GM11168 (cell line): ENCODE data around the gene ZBTB38.

ENCODE experiments used
- in situ Hi-C: fragments of 300-500 bp; cut with MboI; formaldehyde crosslinking; loops from one replicate; pipeline ENCODE4 v1.12.0; 2022; ENCODE audit warnings: low sequenced_read_pairs; ENCODE audit not compliant: unreplicated experiment

ZBTB38 gene

DNA sequence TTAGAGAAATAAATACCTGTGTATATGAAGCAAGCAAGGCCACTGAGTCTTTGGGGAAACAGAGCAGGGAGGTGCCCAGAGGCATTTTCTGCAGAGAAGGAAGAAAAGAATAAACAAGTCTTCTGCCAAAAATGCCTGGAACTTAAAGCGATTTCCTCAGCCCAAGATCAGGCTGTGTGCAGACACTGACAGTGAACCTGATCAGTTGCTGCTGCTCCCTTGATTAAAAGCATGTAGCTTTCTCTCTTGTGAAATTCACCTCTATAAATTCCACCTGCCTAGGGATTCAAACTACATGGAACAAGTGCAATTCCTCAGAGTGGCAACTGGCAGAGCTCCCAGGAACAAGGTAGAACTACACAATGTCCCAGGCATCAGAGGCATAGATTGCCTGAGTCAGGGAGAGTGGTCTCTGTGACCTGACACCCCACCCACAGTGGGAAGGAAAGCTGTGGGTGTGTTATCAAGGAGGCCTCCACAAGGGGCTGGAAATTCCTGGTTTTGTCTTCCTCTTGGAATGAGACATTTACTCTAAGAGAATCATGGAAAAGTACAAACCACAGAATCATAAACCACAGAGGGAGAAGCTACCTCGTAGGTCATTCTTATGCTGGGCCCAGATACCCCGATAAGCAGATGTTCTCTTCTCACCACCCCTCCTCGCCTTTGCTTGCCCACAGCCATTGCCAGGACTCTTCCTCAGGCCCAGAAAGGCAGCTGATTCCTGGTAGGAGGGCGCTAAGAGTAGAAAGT is 1.8 kb upstream of the ZBTB38 start:
- in situ Hi-C loops = no loop called here

DNA sequence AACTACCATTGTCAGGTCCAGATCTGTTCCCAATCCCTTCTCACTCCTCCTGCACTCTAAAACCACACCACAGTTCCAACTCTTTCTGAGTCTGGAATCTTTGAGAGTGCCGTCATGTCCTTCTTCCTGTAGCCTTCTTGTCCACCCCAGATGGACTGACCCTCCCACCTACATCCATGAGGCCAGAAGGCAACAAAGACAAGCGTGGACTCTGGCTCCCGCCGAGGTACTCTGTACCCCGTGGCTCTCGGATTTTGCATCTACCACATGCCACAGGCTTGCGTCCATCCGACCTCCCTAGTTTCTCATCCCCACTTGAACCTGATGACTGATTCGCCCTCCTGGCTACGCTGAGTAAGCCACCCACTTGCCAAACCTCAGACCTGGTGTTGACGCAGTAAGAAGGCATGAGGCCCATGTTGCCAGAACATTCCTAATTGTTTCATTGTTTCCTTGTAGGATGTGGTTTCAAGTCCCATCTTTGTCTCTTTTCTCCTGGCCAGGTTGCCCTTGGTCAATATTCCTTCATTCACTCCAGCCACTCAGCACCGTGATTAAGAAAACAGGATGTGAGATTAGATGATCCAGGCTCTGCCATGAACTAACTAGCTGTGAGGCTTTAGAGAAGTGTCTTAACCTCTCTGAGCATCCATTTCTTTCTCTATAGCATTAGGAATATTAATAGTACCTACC is 1.1 kb upstream of the ZBTB38 start:
- in situ Hi-C loops = no loop called here

DNA sequence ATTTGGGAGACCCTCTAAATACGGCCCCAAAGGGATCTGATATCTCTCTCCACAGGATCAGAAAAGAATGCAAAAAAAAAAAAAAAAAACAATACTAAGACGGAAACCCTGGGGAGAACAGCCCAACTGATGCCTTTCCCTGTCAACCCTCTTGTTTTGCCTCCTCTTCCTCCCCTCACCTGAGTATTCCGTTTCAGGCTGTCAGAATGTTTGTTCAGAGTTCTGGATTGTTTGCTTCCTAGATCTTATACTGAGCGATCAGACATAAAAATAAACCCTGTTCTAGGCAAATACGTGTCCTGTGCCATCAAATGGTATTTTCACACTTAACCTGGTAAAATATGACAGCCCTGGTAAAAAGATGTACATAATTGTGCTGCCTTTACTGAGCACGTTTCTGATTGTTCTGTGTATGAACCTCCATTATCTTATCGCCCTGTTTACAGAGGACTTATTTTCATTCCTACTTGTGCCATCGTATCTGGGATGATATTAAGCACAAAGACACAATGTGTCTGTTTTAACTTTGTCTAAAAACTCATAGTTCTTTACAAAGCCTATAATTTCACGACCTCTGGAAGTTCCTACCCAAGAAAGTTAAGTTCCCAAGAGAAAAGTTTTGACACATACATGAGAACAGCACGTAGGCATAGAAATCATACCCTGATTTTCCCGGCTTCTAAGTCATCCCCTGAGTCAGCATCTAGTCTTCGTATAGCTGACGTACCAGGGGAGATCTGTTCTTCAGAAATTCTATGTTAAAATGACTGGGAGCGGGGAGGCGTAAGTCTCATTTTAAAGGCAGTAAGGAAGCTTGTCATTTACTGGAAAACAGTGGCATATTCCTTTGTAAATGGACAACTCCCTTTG is 856 bp downstream of the ZBTB38 start:
- in situ Hi-C loops = no loop called here

DNA sequence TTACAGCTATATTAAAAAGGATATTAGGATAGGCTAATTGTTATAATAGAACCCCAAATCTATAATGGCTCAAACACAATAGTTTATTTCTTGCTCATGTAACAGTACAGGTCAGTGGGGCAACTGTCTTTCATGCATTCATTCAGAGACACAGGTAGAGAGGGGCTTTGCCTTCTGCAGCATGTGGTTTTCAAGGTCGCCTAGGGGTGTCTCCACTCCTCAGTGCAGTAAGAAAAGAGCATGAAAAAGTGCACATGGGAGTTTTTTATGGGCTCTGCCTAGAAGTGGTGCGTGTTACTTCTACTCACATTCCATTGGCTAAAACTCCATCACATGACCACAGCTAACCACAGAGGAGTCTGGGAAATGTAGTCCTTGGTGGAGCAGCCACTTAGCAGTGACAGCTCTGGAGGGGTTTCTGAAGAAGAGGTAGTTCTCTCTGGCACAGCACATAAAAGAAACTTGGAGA is 1.8 kb downstream of the ZBTB38 start:
- in situ Hi-C loops = no loop called here

DNA sequence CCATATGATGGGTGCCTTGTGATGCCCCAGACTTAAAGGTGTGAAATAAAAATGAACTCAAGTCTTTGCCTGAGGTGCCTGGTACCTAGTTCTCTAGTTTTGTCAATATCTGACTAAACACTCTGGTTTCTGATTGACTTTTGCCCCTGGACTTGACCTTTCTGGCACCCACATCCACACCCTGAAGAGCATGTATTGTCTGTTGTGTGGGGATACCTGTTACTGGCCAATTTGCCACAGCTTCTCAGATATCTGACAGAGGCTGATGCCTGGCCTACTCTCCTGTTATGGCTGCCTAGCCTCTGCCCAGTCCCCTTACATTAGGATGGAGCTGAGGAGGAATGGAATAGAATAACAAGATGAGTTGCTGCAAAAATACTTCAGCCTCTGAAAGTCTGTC is 3.6 kb downstream of the ZBTB38 start:
- in situ Hi-C loops = no loop called here

DNA sequence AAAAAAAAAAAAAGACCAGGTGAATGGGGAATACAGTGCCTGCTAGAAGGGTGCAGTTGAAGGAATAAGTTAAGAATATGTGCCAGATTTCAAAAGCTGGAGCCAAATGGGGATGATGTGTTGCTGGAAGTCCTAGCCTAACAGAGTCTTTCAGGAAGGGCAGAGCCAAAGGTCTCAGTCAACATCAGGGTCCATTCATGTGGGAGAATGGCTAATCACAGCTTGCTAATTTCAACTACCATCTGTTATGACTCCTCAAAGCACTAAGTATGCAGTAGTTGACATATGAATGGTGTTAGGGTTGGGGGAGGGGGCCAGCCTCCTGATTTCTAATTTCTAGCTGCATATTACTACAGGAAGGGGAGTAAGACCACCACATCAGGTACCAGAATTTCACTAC is 4.4 kb downstream of the ZBTB38 start:
- in situ Hi-C loops = no loop called here

DNA sequence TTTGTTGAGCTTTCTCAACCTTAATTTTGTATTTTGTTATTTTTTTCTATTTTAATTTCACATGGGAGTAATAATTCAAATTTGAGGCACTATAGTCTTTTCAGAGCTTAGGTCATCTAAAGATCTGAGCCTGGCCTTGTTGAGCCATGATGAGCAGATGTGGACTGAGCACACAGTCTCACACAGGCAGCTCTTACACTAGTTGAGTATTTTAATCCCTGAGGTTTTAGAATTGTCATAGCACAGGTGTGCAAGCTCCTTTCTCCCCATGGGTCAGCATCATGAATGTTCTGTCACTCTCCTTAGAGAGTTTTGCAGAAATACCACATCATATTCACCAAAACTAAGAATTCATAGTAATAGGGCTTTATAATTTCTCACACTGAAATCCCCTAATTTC is 4.9 kb downstream of the ZBTB38 start:
- in situ Hi-C loops = no loop called here

DNA sequence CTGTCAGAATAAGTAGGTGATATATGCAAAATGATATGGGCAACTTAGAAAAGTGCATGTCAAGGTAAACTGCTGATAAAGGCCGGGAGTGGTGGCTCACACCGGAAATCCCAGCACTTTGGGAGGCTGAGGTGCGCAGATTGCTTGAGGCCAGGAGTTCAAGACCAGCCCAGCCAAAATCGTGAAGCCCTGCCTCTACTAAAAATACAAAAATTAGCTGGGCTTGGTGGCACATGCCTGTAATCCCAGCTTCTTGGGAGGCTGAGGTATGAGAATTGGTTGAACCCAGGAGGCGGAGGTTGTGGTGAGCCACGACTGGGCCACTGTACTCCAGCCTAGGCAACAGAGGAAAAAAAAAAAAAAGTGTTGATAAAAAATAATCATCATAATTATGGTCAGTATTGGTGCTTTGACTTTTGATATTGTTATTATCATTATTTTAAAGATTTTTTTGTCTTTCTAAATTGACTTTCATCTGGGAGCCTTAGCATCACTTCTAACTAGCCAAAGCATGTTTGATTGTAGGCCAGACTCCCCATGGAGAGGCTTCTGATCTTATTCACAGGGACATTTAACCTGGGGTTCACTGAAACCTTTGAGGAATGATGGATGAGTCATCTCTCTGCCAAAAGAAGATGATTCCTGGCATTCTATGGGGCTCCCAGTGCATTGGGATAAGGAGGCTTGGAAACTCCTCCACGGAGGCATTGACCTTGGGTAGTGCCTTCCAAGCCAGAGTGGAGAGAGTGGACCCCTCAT is 5.6 kb downstream of the ZBTB38 start:
- in situ Hi-C loops = no loop called here

DNA sequence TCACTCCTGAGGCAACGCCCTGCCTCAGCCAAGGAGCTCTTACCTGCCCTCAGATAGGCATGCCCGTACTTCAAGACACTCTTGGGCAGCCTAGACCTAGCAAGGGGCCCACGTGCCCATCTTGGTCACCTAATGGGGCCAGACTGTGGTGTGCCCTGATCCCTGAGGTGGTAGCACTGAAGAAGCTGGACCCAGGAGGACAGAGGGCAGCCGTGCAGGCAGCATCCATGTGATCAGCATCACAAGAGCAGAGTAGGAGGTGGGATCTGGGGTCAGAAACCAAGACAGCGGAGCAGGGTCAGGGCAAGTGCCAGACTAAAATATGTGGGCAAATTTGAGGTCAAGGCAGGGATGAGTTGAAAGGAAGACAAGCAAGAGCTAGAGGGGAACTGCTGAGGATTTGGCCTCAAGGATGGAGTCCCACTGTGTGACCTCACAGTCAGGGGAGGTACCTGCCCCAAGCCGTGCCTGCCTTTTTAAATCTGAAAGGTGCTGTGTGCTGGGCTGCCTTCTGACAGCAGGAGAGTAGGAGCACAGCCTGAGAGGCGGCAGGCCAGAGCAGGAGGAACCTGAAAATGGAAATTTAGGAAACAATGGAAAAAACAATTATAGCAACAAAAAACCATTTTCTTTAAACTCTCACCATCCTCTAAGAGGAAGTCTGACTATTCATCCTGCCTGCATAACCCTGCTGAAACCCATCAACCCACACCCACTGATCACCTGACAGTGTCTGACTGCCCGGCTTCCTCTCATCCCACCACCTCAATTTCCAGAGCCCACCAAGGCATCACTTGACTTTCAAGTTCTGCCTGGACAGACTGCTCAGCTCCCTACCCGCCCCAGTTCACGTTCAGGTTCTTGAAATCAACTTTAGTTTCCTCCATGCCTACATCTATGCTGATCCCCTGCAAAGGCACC is 7.3 kb downstream of the ZBTB38 start:
- in situ Hi-C loops = no loop called here

DNA sequence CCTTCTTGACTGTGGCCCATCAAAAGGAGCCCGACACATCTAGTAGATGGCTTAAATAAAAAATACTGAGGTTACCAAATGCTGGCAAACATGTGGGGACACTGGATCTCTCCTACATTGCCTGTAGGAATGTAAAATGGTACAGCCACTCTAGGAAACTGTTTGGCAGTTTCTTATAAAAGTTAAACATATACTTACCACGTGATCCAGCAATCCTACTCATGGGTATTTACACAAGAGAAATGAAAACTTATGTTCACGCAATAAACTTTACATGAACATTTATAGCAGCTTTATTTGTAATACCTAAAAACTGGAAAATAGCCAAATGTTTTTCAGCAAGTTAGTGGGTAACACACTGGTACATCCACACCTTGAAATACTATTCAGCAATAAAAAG is 9.1 kb downstream of the ZBTB38 start:
- in situ Hi-C loops = no loop called here

DNA sequence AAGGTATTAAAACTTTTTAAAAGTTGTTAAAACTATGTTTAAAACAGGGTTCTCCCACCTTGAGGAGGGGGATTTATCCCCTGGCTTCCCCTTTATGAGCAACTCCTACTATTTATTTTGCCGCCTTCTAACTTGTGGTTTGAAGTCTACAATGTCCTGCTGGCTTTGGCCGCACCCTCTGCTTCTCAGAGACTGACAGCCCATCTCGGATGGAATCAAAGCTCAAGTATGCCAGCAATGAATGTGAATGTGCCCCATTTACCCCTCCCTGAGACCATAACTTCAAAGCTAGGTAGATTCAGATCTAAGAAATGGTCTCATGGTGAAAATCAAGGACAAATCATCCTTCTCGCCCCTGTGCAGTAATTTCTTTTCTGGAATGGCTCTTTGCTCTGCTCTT is 10.3 kb downstream of the ZBTB38 start:
- in situ Hi-C loops = no loop called here

DNA sequence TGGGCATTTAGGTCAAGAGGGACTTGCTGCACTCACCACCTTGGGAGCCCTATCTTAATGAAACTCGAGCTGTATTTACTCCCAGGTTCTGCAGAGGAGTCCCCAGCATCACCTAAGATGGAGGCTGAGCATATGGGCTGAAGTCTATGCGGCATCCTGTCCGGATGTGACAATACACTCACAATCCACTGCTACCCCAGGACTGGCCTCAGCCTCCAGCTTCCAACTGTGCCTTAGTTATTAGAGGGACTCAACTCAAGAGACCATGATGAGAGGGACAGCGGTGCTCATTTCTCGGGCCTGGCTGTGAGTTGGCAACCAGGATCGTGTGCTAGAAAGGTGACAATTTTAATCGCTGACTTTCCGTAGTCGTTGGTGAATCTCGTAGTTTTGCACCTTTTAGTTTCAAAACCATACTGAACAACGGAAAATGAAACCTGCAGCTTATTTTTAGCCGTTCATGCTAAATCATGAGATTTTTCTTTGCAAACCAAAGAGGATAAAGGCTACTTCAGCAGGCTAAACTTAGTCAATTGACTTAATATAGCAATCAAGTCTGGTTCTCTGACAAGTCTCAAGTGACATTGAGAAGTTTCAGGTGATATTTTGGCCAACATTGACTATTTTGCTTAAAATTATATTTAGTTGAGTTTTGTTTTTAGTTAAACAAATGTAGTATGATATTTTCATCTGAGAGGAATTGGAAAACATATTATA is 11.1 kb downstream of the ZBTB38 start:
- in situ Hi-C loops = no loop called here

DNA sequence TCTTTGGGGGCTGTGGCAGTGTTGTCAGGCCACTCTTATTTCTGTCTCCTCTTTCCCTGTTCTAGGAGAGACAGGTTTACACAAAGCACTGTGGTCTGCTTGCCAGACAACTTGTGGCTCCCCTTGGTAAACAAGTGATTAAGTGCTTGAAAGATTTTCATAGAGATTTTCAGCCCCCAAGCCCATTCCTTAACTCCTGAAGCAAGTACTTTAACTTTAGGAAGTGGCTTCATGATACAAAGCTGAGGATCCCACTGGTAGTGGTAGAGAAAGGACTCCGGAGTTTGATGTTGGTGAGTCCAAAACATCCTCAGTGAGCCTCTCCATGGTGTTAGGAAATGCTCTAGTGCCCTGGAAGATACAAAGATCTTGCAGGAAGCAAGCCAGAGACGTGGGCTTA is 12.0 kb downstream of the ZBTB38 start:
- in situ Hi-C loops = no loop called here

DNA sequence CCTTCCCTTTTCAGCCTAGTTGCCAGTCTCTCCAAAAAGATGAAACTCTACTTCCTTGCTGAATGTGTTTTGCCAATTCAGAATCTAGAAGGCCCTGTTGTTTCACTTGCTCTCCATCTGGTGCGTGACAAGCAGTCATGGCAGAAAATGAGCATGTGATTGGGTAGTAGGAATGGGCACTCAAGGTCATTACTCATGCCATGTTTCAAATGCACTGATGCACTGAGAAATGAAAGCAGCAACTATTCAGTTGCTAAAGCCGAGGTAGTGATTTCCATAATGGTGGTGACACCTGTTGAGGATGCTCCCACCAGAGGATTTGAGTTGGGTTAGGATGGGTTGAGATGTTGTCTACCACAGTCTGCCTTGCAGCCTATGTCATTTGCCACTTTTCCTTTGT is 12.7 kb downstream of the ZBTB38 start:
- in situ Hi-C loops = no loop called here

DNA sequence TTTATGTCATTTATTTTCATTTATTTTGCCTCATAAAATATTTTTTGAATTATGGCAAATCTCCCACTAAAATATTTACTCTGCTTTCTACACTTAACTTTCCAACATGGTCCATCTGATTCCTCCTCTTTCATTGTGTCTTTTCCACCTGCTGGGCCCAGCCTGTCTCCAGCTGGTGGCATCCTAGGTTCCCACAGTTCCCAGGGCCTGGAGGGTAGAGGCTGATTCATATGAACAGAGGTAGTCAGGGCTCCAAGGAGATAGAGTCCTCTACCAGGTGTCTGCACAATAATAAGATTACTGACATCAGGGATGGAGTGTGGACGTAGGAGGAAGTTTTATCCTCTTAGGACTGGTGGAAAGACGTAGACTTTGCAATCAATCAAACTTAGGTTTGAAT is 14.3 kb downstream of the ZBTB38 start:
- in situ Hi-C loops = no loop called here

DNA sequence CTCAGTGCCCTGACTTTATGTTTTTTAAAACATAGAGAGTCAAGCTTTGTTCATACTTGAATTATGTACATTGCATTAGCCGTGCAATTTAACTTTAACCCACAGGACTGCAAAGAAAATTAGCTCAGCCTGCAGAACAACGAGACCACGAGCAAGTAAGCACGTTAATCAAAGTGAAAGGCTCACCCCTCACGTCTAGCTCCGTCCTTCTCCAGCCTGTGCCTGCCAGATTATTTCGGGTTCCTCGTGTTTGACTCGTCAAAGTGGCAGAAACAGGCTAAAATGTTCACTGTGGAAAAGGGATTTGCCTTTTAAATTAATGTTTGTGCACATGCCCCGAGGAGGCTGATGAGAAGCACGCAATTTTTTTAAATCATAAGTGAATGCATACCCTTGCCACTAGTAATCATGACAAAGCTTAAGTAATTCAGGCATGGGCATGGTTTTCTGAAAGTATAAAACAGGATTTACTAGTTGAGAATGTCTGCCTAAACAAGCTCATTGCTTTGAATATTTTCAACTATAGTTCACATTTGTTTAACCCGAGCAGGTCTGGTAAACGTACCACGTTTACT is 15.3 kb downstream of the ZBTB38 start:
- in situ Hi-C loops = no loop called here

DNA sequence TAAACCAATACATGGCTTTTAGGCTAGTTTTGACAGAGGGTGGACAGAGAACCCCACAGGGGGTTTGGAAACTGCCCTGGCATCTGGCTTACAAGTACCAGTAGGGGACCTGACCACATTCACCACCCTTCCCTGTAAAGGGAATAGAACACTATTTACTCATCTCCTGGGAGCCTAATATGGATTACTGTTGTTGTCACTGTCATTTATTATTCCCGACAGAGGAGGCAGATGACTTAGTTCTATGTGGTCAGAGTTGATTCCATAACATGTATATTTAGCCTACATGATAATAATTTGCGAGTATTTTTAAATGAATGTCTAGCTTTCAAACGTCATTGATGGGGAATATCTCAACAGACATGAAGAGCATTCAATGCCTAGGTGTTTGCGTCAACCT is 15.9 kb downstream of the ZBTB38 start:
- in situ Hi-C loops = no loop called here

DNA sequence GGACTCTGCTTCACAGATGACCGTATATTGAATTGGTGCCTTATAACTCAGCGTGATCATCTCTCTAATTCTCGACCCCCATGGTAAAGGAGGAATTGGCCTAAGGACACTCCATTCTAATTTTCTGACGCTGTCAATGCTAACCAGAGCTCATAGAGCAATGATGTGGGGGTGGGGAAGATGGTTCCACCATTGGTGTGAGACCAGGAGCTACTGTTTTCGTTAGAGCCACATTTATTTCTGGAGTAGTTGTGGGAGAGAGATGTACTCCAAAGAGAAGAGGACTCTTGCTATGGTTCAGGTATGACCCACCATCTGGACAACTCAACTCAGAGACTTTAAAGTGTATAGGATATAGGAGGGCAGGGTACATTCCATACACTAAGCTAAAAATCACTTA is 16.3 kb downstream of the ZBTB38 start:
- in situ Hi-C loops = no loop called here
